ENCODE measurements around the gene C16orf96.

- TF ChIP-seq, protein P1, sequence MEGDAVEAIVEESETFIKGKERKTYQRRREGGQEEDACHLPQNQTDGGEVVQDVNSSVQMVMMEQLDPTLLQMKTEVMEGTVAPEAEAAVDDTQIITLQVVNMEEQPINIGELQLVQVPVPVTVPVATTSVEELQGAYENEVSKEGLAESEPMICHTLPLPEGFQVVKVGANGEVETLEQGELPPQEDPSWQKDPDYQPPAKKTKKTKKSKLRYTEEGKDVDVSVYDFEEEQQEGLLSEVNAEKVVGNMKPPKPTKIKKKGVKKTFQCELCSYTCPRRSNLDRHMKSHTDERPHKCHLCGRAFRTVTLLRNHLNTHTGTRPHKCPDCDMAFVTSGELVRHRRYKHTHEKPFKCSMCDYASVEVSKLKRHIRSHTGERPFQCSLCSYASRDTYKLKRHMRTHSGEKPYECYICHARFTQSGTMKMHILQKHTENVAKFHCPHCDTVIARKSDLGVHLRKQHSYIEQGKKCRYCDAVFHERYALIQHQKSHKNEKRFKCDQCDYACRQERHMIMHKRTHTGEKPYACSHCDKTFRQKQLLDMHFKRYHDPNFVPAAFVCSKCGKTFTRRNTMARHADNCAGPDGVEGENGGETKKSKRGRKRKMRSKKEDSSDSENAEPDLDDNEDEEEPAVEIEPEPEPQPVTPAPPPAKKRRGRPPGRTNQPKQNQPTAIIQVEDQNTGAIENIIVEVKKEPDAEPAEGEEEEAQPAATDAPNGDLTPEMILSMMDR (conservative IDR thresholded peaks at IDR 0.05; ENCODE audit: low read depth in 2 of 2): no peak
- TF ChIP-seq REST (IDR thresholded peaks at IDR 0.05; ENCODE audit: unreplicated experiment): no peak
These were observed at the start of gene C16orf96 for GRCh38 chr16:4556112-4556511.

All from GM23338 (cell line).